Measurements from ENCODE around the gene ABCC1. TPM values are rescaled to one million over a fixed set of nuclear protein-coding genes. Genes with fewer than 3 reads are reported as not detected.
"Not testable (repeated sequence)": the region's sequence is repeated elsewhere in the genome, so short reads cannot be mapped to it uniquely, and the experiment has no call there.

ABCC1 gene
- total and polyA plus RNA-seq, 4 donors, result 2.9 to 61.9 (median 43.6) TPM

DNA sequence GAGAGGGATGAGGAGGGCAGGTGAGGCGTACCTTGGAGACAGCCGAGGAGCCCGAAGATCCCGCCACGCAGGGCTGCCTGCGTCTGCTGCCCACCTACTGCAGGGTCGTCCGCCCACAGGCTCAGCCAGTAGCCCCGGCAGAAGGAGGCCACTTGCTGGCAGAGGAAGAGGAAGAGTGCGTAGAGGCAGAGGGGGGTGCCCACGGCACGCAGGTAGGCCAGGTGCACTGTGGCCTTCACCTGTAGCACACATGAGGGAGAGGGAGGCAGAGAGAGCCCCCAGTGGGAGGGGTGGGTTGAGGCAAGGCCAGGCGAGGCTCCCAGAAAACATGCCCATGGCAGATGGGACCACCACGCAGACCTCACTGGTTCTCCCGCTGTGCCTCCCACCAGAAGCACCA lies 220.2 kb downstream of the ABCC1 start:
- intact Hi-C loops (cut with DNase I), result no loop called here
- H3K9me3 ChIP-seq (ENCODE audit: control insufficient read depth, low read length), result no peaks in the 10 kb centered on the region
- H3K4me1 ChIP-seq (ENCODE audit: control insufficient read depth in 1 of 2, insufficient read depth in 2 of 2, low read length in 2 of 2), result no peaks in the 10 kb centered on the region
- H3K27ac ChIP-seq (ENCODE audit: low read depth in 1 of 2, low read length in 2 of 2), result no peak overlapping the region
- ATAC-seq (ENCODE audit: low FRiP score) (no peak), DNase-seq (no peak)
- 96 to 98% methylated on average over 14 to 15 of the region's 15 CpGs for WGBS, 2 donors
- no peaks in the 10 kb centered on the region for H3K36me3 ChIP-seq (ENCODE audit: control insufficient read depth in 1 of 2, insufficient read depth in 2 of 2, low read length in 1 of 2)
- H3K27me3 ChIP-seq (ENCODE audit: control insufficient read depth in 1 of 2, insufficient read depth in 2 of 2, low read length in 1 of 2), result no peaks in the 10 kb centered on the region
- H3K4me3 ChIP-seq (ENCODE audit: low read length in 2 of 2), result no peak overlapping the region

- Histone ChIP-seq H3K4me1 (ENCODE audit: control insufficient read depth in 1 of 2, insufficient read depth in 2 of 2, low read length in 2 of 2) (no peaks in the 10 kb centered on the region), H3K27me3 (ENCODE audit: control insufficient read depth in 1 of 2, insufficient read depth in 2 of 2, low read length in 1 of 2) (no peaks in the 10 kb centered on the region), H3K9me3 (ENCODE audit: control insufficient read depth, low read length) (no peaks in the 10 kb centered on the region), H3K27ac (ENCODE audit: low read depth in 1 of 2, low read length in 2 of 2) (no peak overlapping the region), H3K36me3 (ENCODE audit: control insufficient read depth in 1 of 2, insufficient read depth in 2 of 2, low read length in 1 of 2) (no peaks in the 10 kb centered on the region), H3K4me3 (ENCODE audit: low read length in 2 of 2) (no peak overlapping the region)
- intact Hi-C loops (cut with DNase I), result no loop called here
- ATAC-seq (ENCODE audit: low FRiP score) (no peak), DNase-seq (no peak)
- 91 to 96% methylated on average over 4 of the region's 4 CpGs for WGBS, 2 donors
Measured at GRCh38 chr16:16171332-16171919, 222.0 kb downstream of the ABCC1 start.

DNA sequence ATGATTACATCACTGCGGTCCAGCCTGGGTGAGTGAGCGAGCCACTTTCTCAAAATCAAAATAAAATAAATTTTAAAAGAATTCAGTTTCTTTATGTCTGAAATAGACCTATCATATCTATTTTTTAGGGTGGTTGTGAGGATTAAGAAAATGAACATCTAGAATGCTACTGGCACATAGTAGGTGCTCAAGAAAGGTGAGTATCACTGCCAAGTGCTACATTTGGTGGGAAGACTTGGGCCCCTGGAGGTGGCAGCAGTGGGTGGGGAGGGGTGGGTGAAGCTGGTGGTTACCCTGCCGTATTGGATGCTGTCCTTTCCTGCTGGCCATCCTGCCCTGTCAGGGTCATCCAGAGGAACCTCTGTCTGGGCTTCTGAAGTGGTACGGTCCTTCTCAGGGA lies 223.6 kb downstream of the ABCC1 start:
- no peaks in the 10 kb centered on the region for H3K27me3 ChIP-seq (ENCODE audit: control insufficient read depth in 1 of 2, insufficient read depth in 2 of 2, low read length in 1 of 2)
- no peak overlapping the region for H3K4me3 ChIP-seq (ENCODE audit: low read length in 2 of 2)
- no peak overlapping the region for H3K27ac ChIP-seq (ENCODE audit: low read depth in 1 of 2, low read length in 2 of 2)
- H3K9me3 ChIP-seq (ENCODE audit: control insufficient read depth, low read length), result no peaks in the 10 kb centered on the region
- ATAC-seq (ENCODE audit: low FRiP score) (no peak), DNase-seq (peak in 1 of 2 donors; percentile 11)
- H3K4me1 ChIP-seq (ENCODE audit: control insufficient read depth in 1 of 2, insufficient read depth in 2 of 2, low read length in 2 of 2), result no peaks in the 10 kb centered on the region
- H3K36me3 ChIP-seq (ENCODE audit: control insufficient read depth in 1 of 2, insufficient read depth in 2 of 2, low read length in 1 of 2), result no peaks in the 10 kb centered on the region
- 88 to 95% methylated on average over 4 of the region's 4 CpGs for WGBS, 2 donors
- intact Hi-C loops (cut with DNase I), result no loop called here

DNA sequence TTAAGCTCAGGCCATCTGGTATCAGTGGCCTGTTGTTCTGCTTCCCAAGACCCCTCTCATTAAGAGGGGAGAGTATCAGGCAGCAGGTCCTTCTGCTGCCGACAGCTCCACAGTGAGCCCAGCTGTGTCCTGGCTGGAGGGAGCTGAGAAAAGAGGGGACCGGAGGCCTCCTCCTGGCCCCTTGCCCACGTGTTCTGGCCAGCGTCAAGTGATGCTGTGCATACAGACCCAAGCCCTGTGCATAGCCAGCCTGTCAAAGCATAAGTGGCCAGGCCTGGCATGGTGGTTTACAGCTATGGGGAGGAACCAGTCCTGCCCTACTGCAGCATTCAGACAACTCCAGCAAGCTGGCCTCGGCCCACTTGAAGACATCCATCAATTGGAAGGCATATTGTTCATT lies 225.9 kb downstream of the ABCC1 start:
- no peak overlapping the region for H3K4me3 ChIP-seq (ENCODE audit: low read length in 2 of 2)
- intact Hi-C loops (cut with DNase I), result no loop called here
- H3K36me3 ChIP-seq (ENCODE audit: control insufficient read depth in 1 of 2, insufficient read depth in 2 of 2, low read length in 1 of 2), result no peaks in the 10 kb centered on the region
- no peaks in the 10 kb centered on the region for H3K4me1 ChIP-seq (ENCODE audit: control insufficient read depth in 1 of 2, insufficient read depth in 2 of 2, low read length in 2 of 2)
- DNase-seq, result peak in 1 of 2 donors; percentile 67
- no peak for ATAC-seq (ENCODE audit: low FRiP score)
- WGBS, 2 donors, result 40 to 50% methylated on average over 4 to 5 of the region's 5 CpGs
- H3K27me3 ChIP-seq (ENCODE audit: control insufficient read depth in 1 of 2, insufficient read depth in 2 of 2, low read length in 1 of 2), result no peaks in the 10 kb centered on the region
- H3K9me3 ChIP-seq (ENCODE audit: control insufficient read depth, low read length), result no peaks in the 10 kb centered on the region
- no peak overlapping the region for H3K27ac ChIP-seq (ENCODE audit: low read depth in 1 of 2, low read length in 2 of 2)

DNA sequence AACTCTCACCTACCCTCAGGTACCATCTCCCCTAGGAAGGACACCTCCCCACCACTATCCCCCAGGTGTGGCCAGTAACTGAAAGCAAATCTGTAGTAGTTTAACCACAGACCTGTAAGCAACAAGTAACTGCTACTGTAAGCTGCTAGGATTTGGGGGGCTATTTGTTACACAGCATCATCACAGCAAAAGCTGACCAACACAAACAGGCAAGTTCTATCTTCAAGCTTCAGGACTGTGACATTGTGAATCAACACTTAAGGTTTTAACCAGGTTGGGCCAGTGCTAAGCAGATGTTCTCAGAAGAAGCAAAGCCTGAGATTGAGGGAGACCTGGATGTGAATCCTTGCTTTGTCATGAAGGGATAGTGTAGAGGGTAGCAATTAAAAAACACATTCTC lies 226.9 kb downstream of the ABCC1 start:
- no peak for ATAC-seq (ENCODE audit: low FRiP score)
- Histone ChIP-seq H3K9me3 (ENCODE audit: control insufficient read depth, low read length) (no peaks in the 10 kb centered on the region), H3K36me3 (ENCODE audit: control insufficient read depth in 1 of 2, insufficient read depth in 2 of 2, low read length in 1 of 2) (no peaks in the 10 kb centered on the region), H3K4me1 (ENCODE audit: control insufficient read depth in 1 of 2, insufficient read depth in 2 of 2, low read length in 2 of 2) (no peaks in the 10 kb centered on the region), H3K27me3 (ENCODE audit: control insufficient read depth in 1 of 2, insufficient read depth in 2 of 2, low read length in 1 of 2) (no peaks in the 10 kb centered on the region), H3K4me3 (ENCODE audit: low read length in 2 of 2) (no peak overlapping the region), H3K27ac (ENCODE audit: low read depth in 1 of 2, low read length in 2 of 2) (no peak overlapping the region)
- DNase-seq, result no peak
- intact Hi-C loops (cut with DNase I), result no loop called here

GRCh38 chr16:16178455-16179162 lies 229.2 kb downstream of the ABCC1 start:
- WGBS, 2 donors, result 93 to 94% methylated on average over 7 of the region's 7 CpGs
- intact Hi-C loops (cut with DNase I), result no loop called here
- Histone ChIP-seq H3K4me3 (ENCODE audit: low read length in 2 of 2) (no peak overlapping the region), H3K9me3 (ENCODE audit: control insufficient read depth, low read length) (no peaks in the 10 kb centered on the region), H3K27ac (ENCODE audit: low read depth in 1 of 2, low read length in 2 of 2) (no peak overlapping the region), H3K27me3 (ENCODE audit: control insufficient read depth in 1 of 2, insufficient read depth in 2 of 2, low read length in 1 of 2) (no peaks in the 10 kb centered on the region), H3K36me3 (ENCODE audit: control insufficient read depth in 1 of 2, insufficient read depth in 2 of 2, low read length in 1 of 2) (no peaks in the 10 kb centered on the region), H3K4me1 (ENCODE audit: control insufficient read depth in 1 of 2, insufficient read depth in 2 of 2, low read length in 2 of 2) (no peaks in the 10 kb centered on the region)
- DNase-seq (peak in 1 of 2 donors; percentile 68), ATAC-seq (ENCODE audit: low FRiP score) (no peak)

DNA sequence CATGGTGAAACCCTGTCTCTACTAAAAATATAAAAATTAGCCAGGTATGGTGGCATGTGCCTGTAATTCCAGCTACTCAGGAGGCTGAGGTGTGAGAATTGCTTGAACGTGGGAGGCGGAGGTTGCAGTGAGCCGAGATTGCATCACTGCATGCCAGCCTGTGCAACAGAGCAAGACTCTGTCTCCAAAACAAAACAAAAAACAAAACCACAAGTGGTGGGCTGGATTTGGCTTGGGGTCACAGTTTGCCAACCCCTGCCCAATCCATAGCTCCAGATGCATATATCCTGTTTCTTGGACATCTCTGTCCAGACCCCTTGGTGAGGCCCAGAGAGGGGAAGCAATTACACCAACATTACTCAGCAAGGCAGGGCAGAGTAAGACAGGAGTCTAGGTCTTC lies 232.3 kb downstream of the ABCC1 start:
- H3K4me3 ChIP-seq (ENCODE audit: low read length in 2 of 2); DNase-seq; ATAC-seq (ENCODE audit: low FRiP score); H3K9me3 ChIP-seq (ENCODE audit: control insufficient read depth, low read length); H3K27me3 ChIP-seq (ENCODE audit: control insufficient read depth in 1 of 2, insufficient read depth in 2 of 2, low read length in 1 of 2); H3K27ac ChIP-seq (ENCODE audit: low read depth in 1 of 2, low read length in 2 of 2); H3K4me1 ChIP-seq (ENCODE audit: control insufficient read depth in 1 of 2, insufficient read depth in 2 of 2, low read length in 2 of 2); H3K36me3 ChIP-seq (ENCODE audit: control insufficient read depth in 1 of 2, insufficient read depth in 2 of 2, low read length in 1 of 2): not testable (repeated sequence)
- intact Hi-C loops (cut with DNase I), result loop anchor here in 1 of 2 donors (10.0 kb wide), 1 partner anchor 757 kb away; no protein-coding TSS in a partner anchor
- WGBS, 2 donors, result 90 to 91% methylated on average over 3 of the region's 3 CpGs

DNA sequence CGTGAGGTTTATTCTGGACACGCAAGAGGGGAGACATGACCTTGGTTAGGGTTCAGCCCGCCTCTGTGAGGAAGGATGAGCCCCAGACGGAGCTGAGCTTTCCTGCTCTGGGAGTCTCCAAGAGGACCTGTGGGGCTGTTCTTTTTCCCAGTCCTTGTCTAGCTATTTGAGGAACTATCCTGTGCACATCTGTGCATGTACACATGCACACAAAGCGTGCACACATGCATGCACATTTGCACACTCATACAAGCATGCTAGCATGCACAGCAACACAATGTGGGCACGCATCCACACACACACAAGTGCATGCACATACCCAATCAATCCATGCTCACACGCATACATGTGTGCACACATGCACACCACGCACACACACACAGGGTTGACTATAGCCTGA lies 233.5 kb downstream of the ABCC1 start:
- H3K4me3 ChIP-seq (ENCODE audit: low read length in 2 of 2), result no peak overlapping the region
- no peaks in the 10 kb centered on the region for H3K36me3 ChIP-seq (ENCODE audit: control insufficient read depth in 1 of 2, insufficient read depth in 2 of 2, low read length in 1 of 2)
- no peaks in the 10 kb centered on the region for H3K27me3 ChIP-seq (ENCODE audit: control insufficient read depth in 1 of 2, insufficient read depth in 2 of 2, low read length in 1 of 2)
- no peak for DNase-seq
- WGBS, 2 donors, result 89 to 91% methylated on average over 8 of the region's 8 CpGs
- intact Hi-C loops (cut with DNase I), result loop anchor here in 1 of 2 donors (10.0 kb wide), 1 partner anchor 758 kb away; no protein-coding TSS in a partner anchor
- ATAC-seq (ENCODE audit: low FRiP score), result no peak
- no peaks in the 10 kb centered on the region for H3K9me3 ChIP-seq (ENCODE audit: control insufficient read depth, low read length)
- H3K4me1 ChIP-seq (ENCODE audit: control insufficient read depth in 1 of 2, insufficient read depth in 2 of 2, low read length in 2 of 2), result no peaks in the 10 kb centered on the region
- no peak overlapping the region for H3K27ac ChIP-seq (ENCODE audit: low read depth in 1 of 2, low read length in 2 of 2)

- Histone ChIP-seq H3K9me3 (ENCODE audit: control insufficient read depth, low read length) (no peaks in the 10 kb centered on the region), H3K4me3 (ENCODE audit: low read length in 2 of 2) (no peak overlapping the region), H3K27me3 (ENCODE audit: control insufficient read depth in 1 of 2, insufficient read depth in 2 of 2, low read length in 1 of 2) (no peaks in the 10 kb centered on the region), H3K36me3 (ENCODE audit: control insufficient read depth in 1 of 2, insufficient read depth in 2 of 2, low read length in 1 of 2) (no peaks in the 10 kb centered on the region), H3K4me1 (ENCODE audit: control insufficient read depth in 1 of 2, insufficient read depth in 2 of 2, low read length in 2 of 2) (no peaks in the 10 kb centered on the region), H3K27ac (ENCODE audit: low read depth in 1 of 2, low read length in 2 of 2) (no peak overlapping the region)
- ATAC-seq (ENCODE audit: low FRiP score) (no peak), DNase-seq (no peak)
- intact Hi-C loops (cut with DNase I), result loop anchor here in 1 of 2 donors (10.0 kb wide), 1 partner anchor 759 kb away; no protein-coding TSS in a partner anchor
- WGBS, 2 donors, result 86 to 91% methylated on average over 8 of the region's 8 CpGs
Measured at GRCh38 chr16:16183562-16183961, 234.1 kb downstream of the ABCC1 start.

Data from aorta (tissue), 5 donors.